ENCODE measurements around the gene NKD2. TPM values are rescaled to one million over a fixed set of nuclear protein-coding genes. Genes with fewer than 3 reads are reported as not detected.

NKD2 gene
- total and polyA plus RNA-seq, 2 of the 4 experiments (the other 2 are of a cell fraction): not detected

- no peak overlapping the region for H2BK15ac ChIP-seq (ENCODE audit: low read depth, low read length)
- no peak overlapping the region for H3K14ac ChIP-seq (replicated peaks; ENCODE audit: low read depth, low read length)
- H2AFZ ChIP-seq (replicated peaks; ENCODE audit: low read length, poor library complexity): no peak overlapping the region
- no peak overlapping the region for H3K4me2 ChIP-seq (ENCODE audit: low read depth, low read length)
- no peak overlapping the region for H3K23ac ChIP-seq (ENCODE audit: low read depth, low read length)
- peaks cover 57% of the 10 kb centered on the region for H3K27me3 ChIP-seq (ENCODE audit: control insufficient read depth, insufficient read depth, low read length)
- H3K18ac ChIP-seq (ENCODE audit: low read depth, low read length): no peak overlapping the region
- H4K20me1 ChIP-seq (ENCODE audit: insufficient read depth, low read length): no peaks in the 10 kb centered on the region
- no peak overlapping the region for H3K27ac ChIP-seq (ENCODE audit: insufficient read depth, low read length)
- H3K79me1 ChIP-seq (ENCODE audit: low read depth in 1 of 2, low read length in 2 of 2): no peaks in the 10 kb centered on the region
- no peak overlapping the region for H4K91ac ChIP-seq (ENCODE audit: insufficient read depth, low read depth, low read length)
- no peak overlapping the region for H2BK120ac ChIP-seq (ENCODE audit: low read depth, low read length)
- H3K36me3 ChIP-seq (ENCODE audit: control insufficient read depth, insufficient read depth, low read length): no peaks in the 10 kb centered on the region
- no peak overlapping the region for H2BK5ac ChIP-seq (ENCODE audit: low read depth, low read length, poor library complexity, severe bottlenecking)
- TF ChIP-seq, protein P1, sequence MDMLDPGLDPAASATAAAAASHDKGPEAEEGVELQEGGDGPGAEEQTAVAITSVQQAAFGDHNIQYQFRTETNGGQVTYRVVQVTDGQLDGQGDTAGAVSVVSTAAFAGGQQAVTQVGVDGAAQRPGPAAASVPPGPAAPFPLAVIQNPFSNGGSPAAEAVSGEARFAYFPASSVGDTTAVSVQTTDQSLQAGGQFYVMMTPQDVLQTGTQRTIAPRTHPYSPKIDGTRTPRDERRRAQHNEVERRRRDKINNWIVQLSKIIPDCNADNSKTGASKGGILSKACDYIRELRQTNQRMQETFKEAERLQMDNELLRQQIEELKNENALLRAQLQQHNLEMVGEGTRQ (IDR thresholded peaks at IDR 0.05; ENCODE audit: low read depth, low read length): no peak
- TF ChIP-seq, protein P2, sequence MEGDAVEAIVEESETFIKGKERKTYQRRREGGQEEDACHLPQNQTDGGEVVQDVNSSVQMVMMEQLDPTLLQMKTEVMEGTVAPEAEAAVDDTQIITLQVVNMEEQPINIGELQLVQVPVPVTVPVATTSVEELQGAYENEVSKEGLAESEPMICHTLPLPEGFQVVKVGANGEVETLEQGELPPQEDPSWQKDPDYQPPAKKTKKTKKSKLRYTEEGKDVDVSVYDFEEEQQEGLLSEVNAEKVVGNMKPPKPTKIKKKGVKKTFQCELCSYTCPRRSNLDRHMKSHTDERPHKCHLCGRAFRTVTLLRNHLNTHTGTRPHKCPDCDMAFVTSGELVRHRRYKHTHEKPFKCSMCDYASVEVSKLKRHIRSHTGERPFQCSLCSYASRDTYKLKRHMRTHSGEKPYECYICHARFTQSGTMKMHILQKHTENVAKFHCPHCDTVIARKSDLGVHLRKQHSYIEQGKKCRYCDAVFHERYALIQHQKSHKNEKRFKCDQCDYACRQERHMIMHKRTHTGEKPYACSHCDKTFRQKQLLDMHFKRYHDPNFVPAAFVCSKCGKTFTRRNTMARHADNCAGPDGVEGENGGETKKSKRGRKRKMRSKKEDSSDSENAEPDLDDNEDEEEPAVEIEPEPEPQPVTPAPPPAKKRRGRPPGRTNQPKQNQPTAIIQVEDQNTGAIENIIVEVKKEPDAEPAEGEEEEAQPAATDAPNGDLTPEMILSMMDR (conservative IDR thresholded peaks at IDR 0.05; ENCODE audit: low read depth, low read length): no peak
- TF ChIP-seq RFX5 (IDR thresholded peaks at IDR 0.05; ENCODE audit: low read depth, low read length): no peak
- TF ChIP-seq CHD1 (IDR thresholded peaks at IDR 0.05; ENCODE audit: low read depth, low read length): no peak
- in situ Hi-C loops (cut with MboI; ENCODE audit: low sequenced_read_pairs) (no loop called here), intact Hi-C loops (cut with micrococcal nuclease) (loop anchor here (10.0 kb wide), 1 partner anchor 113 kb away; the partner anchor contains the start of gene SLC12A7), dilution Hi-C loops (cut with HindIII; ENCODE audit: low sequenced_read_pairs, unreplicated experiment) (no loop called here)
- no peak overlapping the region for H3K4ac ChIP-seq (ENCODE audit: low read depth, low read length)
- H2AK9ac ChIP-seq (replicated peaks; ENCODE audit: low read depth, low read length, poor library complexity): no peak overlapping the region
- POLR2A ChIA-PET (ENCODE audit: unreplicated experiment): no interaction called here
- no peaks in the 10 kb centered on the region for H3K9me3 ChIP-seq (ENCODE audit: control insufficient read depth, insufficient read depth, low read length)
- H3K4me3 ChIP-seq (ENCODE audit: insufficient read depth, low read depth, low read length): no peak overlapping the region
- no peak for DNase-seq
- H3K9ac ChIP-seq (ENCODE audit: low read depth, low read length): no peak overlapping the region
- no peak overlapping the region for H4K8ac ChIP-seq (ENCODE audit: low read depth in 2 of 2, low read length in 2 of 2)
- H3K56ac ChIP-seq (ENCODE audit: extremely low read depth, insufficient read depth, low read length): no peak overlapping the region
- no peak for ATAC-seq (ENCODE audit: low read depth)
- no peak overlapping the region for H2AK5ac ChIP-seq (ENCODE audit: low read depth, low read length)
- no peaks in the 10 kb centered on the region for H3K9me1 ChIP-seq (ENCODE audit: insufficient read depth, low read length)
- peaks cover 7% of the 10 kb centered on the region; the same call in 1 of the 2 replicates for H3K4me1 ChIP-seq (ENCODE audit: control insufficient read depth, insufficient read depth, low read length)
- WGBS, 2 experiments (ENCODE audit: extremely low coverage in 2 of 2, insufficient read length in 1 of 2): 75% methylated on average over 7 of the region's 19 CpGs; no CpG with 5 or more reads in 1 of the 2 experiments
- H4K5ac ChIP-seq (ENCODE audit: low read depth, low read length): no peak overlapping the region
- no TSS peak for BruUV-seq (replicated peaks)
- no peak overlapping the region for H2BK20ac ChIP-seq (ENCODE audit: low read depth, low read length)
- CTCF ChIA-PET: no interaction called here
These were observed 7.0 kb upstream of the NKD2 start for GRCh38 chr5:1001406-1002270.

All from IMR-90 (cell line).